GM10266 (cell line): ENCODE results near the gene LIAS.

ENCODE experiments used
- DNase-seq: peaks from one replicate; pipeline ENCODE4 v3.0.0; 2012; ENCODE audit errors: extremely low spot score
- CTCF ChIP-seq: IDR thresholded peaks from 2 replicates; pipeline ENCODE4 v1.5.1; 2012; ENCODE audit warnings: mild to moderate bottlenecking, low read depth; ENCODE audit not compliant: control insufficient read depth, insufficient read depth; ENCODE audit errors: missing control alignments

Gene LIAS

GRCh38 chr4:39528061-39528465 lies 69.2 kb downstream of the LIAS start:
- no peak for TF ChIP-seq CTCF
- no peak for DNase-seq
